HCT116 (cell line): ENCODE data around the gene SLC18A2. TPM values are rescaled to one million over a fixed set of nuclear protein-coding genes. Genes with fewer than 3 reads are reported as not detected.

ENCODE experiments used
- ATAC-seq: fragments of 200-7000 bp; cut with Tn5 transposase; 2 replicates; pipeline ENCODE4 v1.9.1; 2020; ENCODE audit warnings: mild to moderate bottlenecking, moderate library complexity
- BruUV-seq: library from RNA; stranded (reverse); fragments of 400-500 nt; replicated peaks from 2 replicates; lab custom pipeline; 2021; lab: Mats Ljungman, UMichigan
- CTCF ChIA-PET: fragments of 300-600 bp; sonication (Branson Sonifier 250); formaldehyde crosslinking; loops from one replicate; lab custom pipeline; 2021; ENCODE audit warnings: antibody characterized with exemption; lab: Charles Lee
- POLR2A ChIA-PET: fragments of 300-600, 350-600 bp; sonication (Branson Sonifier 250); formaldehyde crosslinking; loops from one replicate; lab custom pipeline; 2021; ENCODE audit warnings: antibody characterized with exemption; lab: Charles Lee
- RAD21 ChIA-PET, 2 experiments: fragments of 300-600 bp; sonication (Branson Sonifier 250); formaldehyde crosslinking; loops; one replicate each; lab custom pipeline; 2023; ENCODE audit warnings: low total read pairs in 2 of 2; ENCODE audit not compliant: uncharacterized antibody in 2 of 2, unreplicated experiment in 2 of 2, low non-redundant PET in 1 of 2; lab: Charles Lee
- DNase-seq: peaks from one replicate; pipeline ENCODE4 v3.0.0-alpha.2; 2010; ENCODE audit warnings: low read depth, low spot score
- H2AFZ ChIP-seq: fragments of 200-600 bp; shearing (Covaris generic), sonication (generic); 2 replicates; pipeline ENCODE4 v1.6.1; 2017; ENCODE audit warnings: low read depth, mixed run types, mixed read lengths, antibody characterized with exemption, low read length; ENCODE audit not compliant: poor library complexity, severe bottlenecking
- H3K27ac ChIP-seq: 2 replicates; pipeline ENCODE4 v1.5.1; 2012; ENCODE audit warnings: low read depth, low read length
- H3K27me3 ChIP-seq: fragments of 200-600 bp; sonication (generic); 2 replicates; pipeline ENCODE4 v1.6.1; 2016; ENCODE audit warnings: mixed run types, low read length, mixed read lengths; ENCODE audit not compliant: insufficient read depth
- H3K36me3 ChIP-seq, 2 experiments: fragments of 200-500 bp in 1 of 2; fragments of 200-600 bp in 1 of 2; sonication (Bioruptor generic) in 1 of 2; sonication (generic) in 1 of 2; 2 replicates each; pipeline versions ENCODE4 v1.5.1 to v1.6.1; 2014 to 2016; ENCODE audit warnings: low read length in 2 of 2, inconsistent platforms in 1 of 2, mixed read lengths in 1 of 2, mixed run types in 1 of 2; ENCODE audit not compliant: insufficient read depth in 2 of 2, control insufficient read depth in 1 of 2
- H3K4me1 ChIP-seq, 2 experiments: fragments of 200-600 bp in 1 of 2; sonication (generic) in 1 of 2; 2 replicates each; pipeline versions ENCODE4 v1.5.1 to v1.6.1; 2012 to 2017; ENCODE audit warnings: low read length in 2 of 2, inconsistent platforms in 1 of 2, mild to moderate bottlenecking in 1 of 2, mixed read lengths in 1 of 2, mixed run types in 1 of 2, moderate library complexity in 1 of 2; ENCODE audit not compliant: insufficient read depth in 2 of 2, control insufficient read depth in 1 of 2
- H3K4me2 ChIP-seq: fragments of 200-600 bp; sonication (generic); 2 replicates; pipeline ENCODE4 v1.6.1; 2017; ENCODE audit warnings: mixed run types, low read length, mixed read lengths
- H3K4me3 ChIP-seq, 2 experiments: fragments of 200-600 bp in 1 of 2; sonication (generic) in 1 of 2; replicated peaks in 1 of 2; 2 replicates each; pipeline ENCODE4 v1.5.1; 2011 to 2016; ENCODE audit warnings: low read length in 2 of 2, control low read depth in 1 of 2, low read depth in 1 of 2, mild to moderate bottlenecking in 1 of 2, mixed read lengths in 1 of 2, mixed run types in 1 of 2
- H3K79me2 ChIP-seq: fragments of 200-600 bp; sonication (generic); 2 replicates; pipeline ENCODE4 v1.6.1; 2017; ENCODE audit warnings: mild to moderate bottlenecking, mixed run types, low read length, moderate library complexity, mixed read lengths; ENCODE audit not compliant: insufficient read depth
- H3K9ac ChIP-seq: fragments of 200-600 bp; sonication (generic); 2 replicates; pipeline ENCODE4 v1.6.1; 2016; ENCODE audit warnings: low read length, mixed read lengths
- H3K9me2 ChIP-seq: fragments of 200-600 bp; sonication (generic), shearing (Covaris generic); 2 replicates; pipeline ENCODE4 v1.6.1; 2017; ENCODE audit warnings: mixed run types, mild to moderate bottlenecking, moderate library complexity; ENCODE audit not compliant: insufficient read depth
- H3K9me3 ChIP-seq, 2 experiments: fragments of 200-500 bp in 1 of 2; fragments of 200-600 bp in 1 of 2; sonication (Bioruptor generic) in 1 of 2; sonication (generic) in 1 of 2; 2 replicates each; pipeline ENCODE4 v1.6.1; 2014 to 2017; ENCODE audit warnings: low read length in 2 of 2, mixed read lengths in 2 of 2, inconsistent platforms in 1 of 2, low read depth in 1 of 2, mild to moderate bottlenecking in 1 of 2, mixed run types in 1 of 2, moderate library complexity in 1 of 2; ENCODE audit not compliant: control insufficient read depth in 1 of 2, insufficient read depth in 1 of 2
- H4K20me1 ChIP-seq: fragments of 200-600 bp; sonication (generic), shearing (Covaris generic); 2 replicates; pipeline ENCODE4 v1.6.1; 2017; ENCODE audit warnings: mixed run types, mild to moderate bottlenecking, moderate library complexity; ENCODE audit not compliant: insufficient read depth
- JUND ChIP-seq: IDR thresholded peaks from 2 replicates; pipeline ENCODE4 v1.6.1; 2012
- POLR2A ChIP-seq: IDR thresholded peaks from 2 replicates; pipeline ENCODE4 v1.7.0; 2011; ENCODE audit warnings: borderline replicate concordance; ENCODE audit not compliant: insufficient read depth, insufficient read length; ENCODE audit errors: extremely low read depth
- RAD21 ChIP-seq: IDR thresholded peaks from 2 replicates; pipeline ENCODE4 v1.6.1; 2012; ENCODE audit warnings: low read depth, mild to moderate bottlenecking
- SIN3A ChIP-seq: IDR thresholded peaks from 2 replicates; pipeline ENCODE4 v1.6.1; 2012; ENCODE audit warnings: low read depth
- ZBTB33 ChIP-seq: IDR thresholded peaks from 2 replicates; pipeline ENCODE4 v1.6.1; 2011; ENCODE audit warnings: mild to moderate bottlenecking, low read length, moderate library complexity; ENCODE audit not compliant: insufficient replicate concordance; ENCODE audit errors: extremely low read depth
- ZFX ChIP-seq: fragments of 450-650 bp; IDR thresholded peaks from 2 replicates; pipeline ENCODE4 v1.6.1; 2017
- intact Hi-C: fragments of 100-400 bp; cut with micrococcal nuclease; formaldehyde crosslinking; loops from 2 replicates; pipeline ENCODE4 v1.10.0; 2022
- total RNA-seq: library from RNA; stranded (reverse); gene quantifications from one replicate; pipeline ENCODE4 v1.2.1, GENCODE V29; 2021; ENCODE audit not compliant: unreplicated experiment

The SLC18A2 gene
- total RNA-seq, 1 experiment from 2014 or later = not detected

- ATAC-seq (no peak), DNase-seq (no peak)
- ChIA-PET RAD21 (no interaction called here), POLR2A (no interaction called here), CTCF (interaction anchor here (0.9 to 1.4 kb wide), 3 partner anchors 10 to 220 kb away, joined by 3 to 5 read pairs (median 4); no protein-coding TSS in a partner anchor)
- Histone ChIP-seq H3K79me2 (no peaks in the 10 kb centered on the region), H3K27me3 (peaks cover 3% of the 10 kb centered on the region; the same call in 1 of the 2 replicates), H3K27ac (no peak overlapping the region), H3K9me2 (no peaks in the 10 kb centered on the region), H4K20me1 (no peaks in the 10 kb centered on the region), H3K4me2 (no peak overlapping the region), H2AFZ (no peak overlapping the region), H3K4me3 (no peak overlapping the region), H3K36me3 (no peaks in the 10 kb centered on the region), H3K4me1 (peaks cover 3 to 12% of the 10 kb centered on the region in 2 experiments; a peak in 2 of 4 replicates), H3K9ac (no peak overlapping the region), H3K9me3 (no peaks in the 10 kb centered on the region)
- TF ChIP-seq SIN3A (no peak), ZBTB33 (no peak), POLR2A (no peak), RAD21 (no peak), JUND (no peak), ZFX (no peak)
- intact Hi-C loops = no loop called here
- BruUV-seq = no TSS peak
Observed at GRCh38 chr10:117222552-117222951, 18.4 kb upstream of the SLC18A2 start.

- no peaks in the 10 kb centered on the region for H3K36me3 ChIP-seq
- ChIA-PET CTCF (interaction anchor here (0.9 to 1.4 kb wide), 3 partner anchors 11 to 220 kb away, joined by 3 to 5 read pairs (median 4); no protein-coding TSS in a partner anchor), POLR2A (no interaction called here), RAD21 (no interaction called here)
- no peak for ATAC-seq
- TF ChIP-seq RAD21 = no peak
- no peak overlapping the region for H2AFZ ChIP-seq
- no peak overlapping the region for H3K27ac ChIP-seq
- no TSS peak for BruUV-seq
- H3K9me3 ChIP-seq = no peaks in the 10 kb centered on the region
- H3K27me3 ChIP-seq = peaks cover 9% of the 10 kb centered on the region; the same call in 1 of the 2 replicates
- H4K20me1 ChIP-seq = no peaks in the 10 kb centered on the region
- H3K9me2 ChIP-seq = no peaks in the 10 kb centered on the region
- DNase-seq = no peak
- no peaks in the 10 kb centered on the region for H3K79me2 ChIP-seq
- intact Hi-C loops = no loop called here
- H3K4me3 ChIP-seq = no peak overlapping the region
- no peak overlapping the region for H3K4me2 ChIP-seq
- H3K4me1 ChIP-seq = peaks cover 3 to 12% of the 10 kb centered on the region in 2 experiments; a peak in 2 of 4 replicates
- no peak overlapping the region for H3K9ac ChIP-seq
Observed at GRCh38 chr10:117222976-117223692, 17.8 kb upstream of the SLC18A2 start.
